Osteoblast (primary cell): ENCODE results near the gene ZNF521. TPM values are rescaled to one million over a fixed set of nuclear protein-coding genes. Genes with fewer than 3 reads are reported as not detected.

Experiments
- DNase-seq: peaks from one replicate; pipeline ENCODE4 v3.0.0; 2011; ENCODE audit warnings: low spot score, mixed read lengths; ENCODE audit not compliant: insufficient read length; ENCODE audit errors: missing footprints
- H2AFZ ChIP-seq: 2 replicates; pipeline ENCODE4 v1.6.0; 2011; ENCODE audit warnings: mild to moderate bottlenecking, low read length
- H3K27ac ChIP-seq: 2 replicates; pipeline ENCODE4 v1.5.1; 2011; ENCODE audit warnings: mild to moderate bottlenecking, low read depth, low read length, moderate library complexity
- H3K27me3 ChIP-seq: 2 replicates; pipeline ENCODE4 v1.6.0; 2012; ENCODE audit warnings: mild to moderate bottlenecking, control low read depth, inconsistent platforms, low read length, moderate library complexity; ENCODE audit not compliant: insufficient read depth
- H3K36me3 ChIP-seq: 2 replicates; pipeline ENCODE4 v1.5.1; 2011; ENCODE audit warnings: mild to moderate bottlenecking, low read length, control low read depth, moderate library complexity; ENCODE audit not compliant: insufficient read depth
- H3K4me1 ChIP-seq: 2 replicates; pipeline ENCODE4 v1.5.1; 2011; ENCODE audit warnings: mild to moderate bottlenecking, low read length, control low read depth, moderate library complexity; ENCODE audit not compliant: insufficient read depth
- H3K4me2 ChIP-seq: 2 replicates; pipeline ENCODE4 v1.6.0; 2011; ENCODE audit warnings: mild to moderate bottlenecking, low read length; ENCODE audit not compliant: insufficient read depth
- H3K4me3 ChIP-seq: fragments of 200-600 bp; sonication (generic); 3 replicates; pipeline ENCODE4 v1.5.1; 2012; ENCODE audit warnings: mild to moderate bottlenecking, low read length, inconsistent platforms; ENCODE audit not compliant: insufficient read depth
- H3K79me2 ChIP-seq: 2 replicates; pipeline ENCODE4 v1.6.0; 2012; ENCODE audit warnings: mild to moderate bottlenecking, low read length, control low read depth, inconsistent platforms; ENCODE audit not compliant: insufficient read depth
- H3K9me3 ChIP-seq: 2 replicates; pipeline ENCODE4 v1.5.1; 2011; ENCODE audit warnings: low read depth, low read length, control low read depth
- H4K20me1 ChIP-seq: 2 replicates; pipeline ENCODE4 v1.6.0; 2012; ENCODE audit warnings: mild to moderate bottlenecking, low read length, control low read depth; ENCODE audit not compliant: insufficient read depth
- total RNA-seq: library from RNA; depleted of rRNA; stranded (reverse); fragments of >200 nt; gene quantifications from 2 replicates; pipeline ENCODE4 v1.2.3, GENCODE V29; 2012
- TF ChIP-seq, protein P1 (sequence below): IDR thresholded peaks from 2 replicates; pipeline ENCODE4 v1.5.1; 2011; ENCODE audit warnings: mild to moderate bottlenecking, low read depth, low read length, moderate library complexity; ENCODE audit errors: extremely low read depth

ZNF521 gene
- total RNA-seq, 1 donor = 27.5 TPM

DNA sequence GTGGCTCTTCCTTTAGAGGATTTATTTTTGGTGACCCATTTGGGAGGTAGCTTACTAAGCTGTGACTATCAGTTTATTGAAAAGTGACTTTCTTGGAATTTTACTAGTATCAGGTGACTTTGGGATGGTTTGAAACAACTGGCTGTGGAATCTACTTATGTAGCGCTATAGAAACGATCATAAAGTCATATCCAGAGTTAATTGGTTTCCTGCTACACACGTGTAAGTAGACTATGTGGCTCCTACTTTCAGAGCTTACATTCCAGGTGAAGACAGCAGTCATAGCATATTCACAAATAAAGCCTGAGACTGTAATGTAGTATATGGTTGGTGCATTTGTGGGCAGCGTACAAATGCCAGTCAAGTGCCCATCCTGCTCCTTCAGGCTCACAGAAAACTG, 308.9 kb downstream of the ZNF521 start:
- Histone ChIP-seq H3K4me1 (no peaks in the 10 kb centered on the region), H4K20me1 (no peaks in the 10 kb centered on the region), H3K27ac (no peak overlapping the region), H3K36me3 (no peaks in the 10 kb centered on the region), H3K4me2 (no peak overlapping the region), H3K79me2 (no peaks in the 10 kb centered on the region), H3K4me3 (no peak overlapping the region), H3K27me3 (no peaks in the 10 kb centered on the region), H2AFZ (no peak overlapping the region), H3K9me3 (no peaks in the 10 kb centered on the region)
- DNase-seq = no peak
- TF ChIP-seq, protein P1, sequence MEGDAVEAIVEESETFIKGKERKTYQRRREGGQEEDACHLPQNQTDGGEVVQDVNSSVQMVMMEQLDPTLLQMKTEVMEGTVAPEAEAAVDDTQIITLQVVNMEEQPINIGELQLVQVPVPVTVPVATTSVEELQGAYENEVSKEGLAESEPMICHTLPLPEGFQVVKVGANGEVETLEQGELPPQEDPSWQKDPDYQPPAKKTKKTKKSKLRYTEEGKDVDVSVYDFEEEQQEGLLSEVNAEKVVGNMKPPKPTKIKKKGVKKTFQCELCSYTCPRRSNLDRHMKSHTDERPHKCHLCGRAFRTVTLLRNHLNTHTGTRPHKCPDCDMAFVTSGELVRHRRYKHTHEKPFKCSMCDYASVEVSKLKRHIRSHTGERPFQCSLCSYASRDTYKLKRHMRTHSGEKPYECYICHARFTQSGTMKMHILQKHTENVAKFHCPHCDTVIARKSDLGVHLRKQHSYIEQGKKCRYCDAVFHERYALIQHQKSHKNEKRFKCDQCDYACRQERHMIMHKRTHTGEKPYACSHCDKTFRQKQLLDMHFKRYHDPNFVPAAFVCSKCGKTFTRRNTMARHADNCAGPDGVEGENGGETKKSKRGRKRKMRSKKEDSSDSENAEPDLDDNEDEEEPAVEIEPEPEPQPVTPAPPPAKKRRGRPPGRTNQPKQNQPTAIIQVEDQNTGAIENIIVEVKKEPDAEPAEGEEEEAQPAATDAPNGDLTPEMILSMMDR = no peak

DNA sequence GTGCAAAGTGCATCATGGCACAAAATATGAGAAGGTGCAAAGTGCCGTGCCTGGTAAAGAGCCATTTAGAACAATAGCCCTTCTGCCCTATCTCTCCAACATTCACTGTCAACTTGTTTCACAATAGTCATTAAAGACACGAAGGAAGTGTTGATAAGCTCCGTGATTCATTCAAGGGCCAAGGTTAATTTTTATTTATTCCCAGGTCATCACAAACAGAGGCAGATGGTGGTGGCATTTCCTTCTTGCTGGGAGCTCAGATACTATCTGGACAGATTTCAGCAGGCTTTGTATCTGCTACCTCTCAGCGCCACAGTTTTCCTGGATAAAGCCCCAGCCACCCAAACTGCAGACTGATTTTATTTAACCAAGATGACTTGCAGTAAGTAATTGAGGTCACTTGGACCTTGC, 309.3 kb downstream of the ZNF521 start:
- Histone ChIP-seq H2AFZ (no peak overlapping the region), H4K20me1 (no peaks in the 10 kb centered on the region), H3K4me3 (no peak overlapping the region), H3K79me2 (no peaks in the 10 kb centered on the region), H3K27ac (no peak overlapping the region), H3K4me2 (no peak overlapping the region), H3K4me1 (no peaks in the 10 kb centered on the region), H3K9me3 (no peaks in the 10 kb centered on the region), H3K27me3 (no peaks in the 10 kb centered on the region), H3K36me3 (no peaks in the 10 kb centered on the region)
- TF ChIP-seq, protein P1 = no peak
- no peak for DNase-seq

DNA sequence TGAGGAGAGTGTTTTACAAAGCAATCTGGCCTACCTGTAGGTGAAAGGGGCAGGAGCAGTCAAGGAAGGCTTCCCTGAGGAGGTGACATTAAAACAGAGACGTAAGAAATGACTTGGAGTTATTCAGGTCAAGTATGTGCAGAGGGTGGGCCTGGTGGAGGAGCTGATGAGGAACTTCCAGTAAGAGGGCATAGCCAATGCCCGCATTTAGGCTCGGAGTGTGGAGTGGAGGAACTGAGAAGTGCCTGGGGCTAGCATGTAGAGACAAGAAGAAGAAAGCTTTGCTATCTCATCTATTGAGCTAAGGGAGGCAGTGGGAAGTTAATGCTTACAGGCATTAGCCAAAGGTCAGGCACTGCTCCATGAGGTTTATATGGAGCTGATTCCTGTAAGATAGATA, 312.2 kb downstream of the ZNF521 start:
- no peak overlapping the region for H3K4me3 ChIP-seq
- H3K27ac ChIP-seq = no peak overlapping the region
- H2AFZ ChIP-seq = no peak overlapping the region
- H3K79me2 ChIP-seq = no peaks in the 10 kb centered on the region
- H3K9me3 ChIP-seq = no peaks in the 10 kb centered on the region
- H3K4me1 ChIP-seq = no peaks in the 10 kb centered on the region
- H3K36me3 ChIP-seq = no peaks in the 10 kb centered on the region
- TF ChIP-seq, protein P1 = no peak
- H4K20me1 ChIP-seq = no peaks in the 10 kb centered on the region
- no peak overlapping the region for H3K4me2 ChIP-seq
- DNase-seq = no peak
- no peaks in the 10 kb centered on the region for H3K27me3 ChIP-seq

DNA sequence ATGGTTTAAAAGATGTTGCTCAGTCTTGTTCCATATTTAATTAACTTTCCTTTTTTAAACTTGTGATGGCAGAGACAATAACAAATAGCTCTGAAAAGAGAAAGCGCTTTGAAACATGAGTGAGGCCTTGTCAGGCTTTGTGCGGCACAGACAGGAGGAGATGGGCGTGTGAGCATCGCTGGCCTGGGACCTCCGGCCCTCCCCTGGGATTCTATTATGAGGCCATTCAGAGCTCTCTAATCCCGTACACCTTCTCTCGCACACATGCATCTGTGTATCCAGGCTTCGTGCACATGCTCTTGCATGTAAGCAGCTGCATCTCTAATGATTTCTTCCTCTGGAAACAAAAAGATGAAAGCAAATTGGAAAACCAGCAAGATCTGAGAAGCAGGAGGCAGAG, 313.7 kb downstream of the ZNF521 start:
- TF ChIP-seq, protein P1 = no peak
- Histone ChIP-seq H3K27ac (no peak overlapping the region), H3K4me3 (no peak overlapping the region), H3K4me1 (no peaks in the 10 kb centered on the region), H3K36me3 (no peaks in the 10 kb centered on the region), H2AFZ (no peak overlapping the region), H3K27me3 (no peaks in the 10 kb centered on the region), H3K4me2 (no peak overlapping the region), H4K20me1 (no peaks in the 10 kb centered on the region), H3K79me2 (no peaks in the 10 kb centered on the region), H3K9me3 (no peaks in the 10 kb centered on the region)
- DNase-seq = no peak
